K562 (cell line): Measurements from ENCODE around the gene NRCAM. TPM values are rescaled to one million over a fixed set of nuclear protein-coding genes. Genes with fewer than 3 reads are reported as not detected.

ENCODE experiments used
- CBFA2T3 ChIP-seq: fragments of 450-650 bp; IDR thresholded peaks from 2 replicates; pipeline ENCODE4 v1.6.1; 2017
- DIDO1 ChIP-seq: fragments of 450-650 bp; IDR thresholded peaks from 2 replicates; pipeline ENCODE4 v1.6.1; 2016; ENCODE audit warnings: low read depth, missing biosample characterization, missing genetic modification characterization
- EP400 ChIP-seq: fragments of 450-650 bp; IDR thresholded peaks from 2 replicates; pipeline ENCODE4 v1.6.1; 2017; ENCODE audit warnings: antibody characterized with exemption, mild to moderate bottlenecking, moderate library complexity
- GMEB1 ChIP-seq: fragments of 250-450 bp; sonication (Bioruptor Pico); IDR thresholded peaks from 2 replicates; pipeline ENCODE4 v1.4.0; 2020; ENCODE audit warnings: mild to moderate bottlenecking
- HOMEZ ChIP-seq: fragments of 250-450 bp; sonication (Bioruptor Pico); IDR thresholded peaks from 2 replicates; pipeline ENCODE4 v1.4.0; 2020; ENCODE audit warnings: mild to moderate bottlenecking, moderate library complexity
- ID3 ChIP-seq, 2 experiments: fragments of 250-450 bp in 1 of 2; fragments of 450-650 bp in 1 of 2; sonication (Bioruptor Pico) in 1 of 2; IDR thresholded peaks; 2 replicates each; pipeline versions ENCODE4 v1.6.1 to v1.8.0; 2016 to 2021; ENCODE audit warnings: mild to moderate bottlenecking in 2 of 2, moderate library complexity in 2 of 2, missing compliant biosample characterization in 1 of 2, missing genetic modification characterization in 1 of 2
- ILF3 ChIP-seq: fragments of 450-650 bp; IDR thresholded peaks from 2 replicates; pipeline ENCODE4 v1.6.1; 2018; ENCODE audit warnings: antibody characterized with exemption, mild to moderate bottlenecking, moderate library complexity, borderline replicate concordance
- NR2C2 ChIP-seq, 2 experiments: fragments of 200-800 bp in 1 of 2; sonication (Bioruptor generic) in 1 of 2; sonication (generic) in 1 of 2; formaldehyde crosslinking in 1 of 2; IDR thresholded peaks; 2 replicates each; pipeline versions ENCODE4 v1.6.1 to v1.8.0; 2016 to 2022; ENCODE audit warnings: mild to moderate bottlenecking in 1 of 2, missing compliant biosample characterization in 1 of 2, missing genetic modification characterization in 1 of 2, missing genetic modification reagents in 1 of 2
- PBX2 ChIP-seq, 2 experiments: IDR thresholded peaks in 1 of 2; conservative IDR thresholded peaks in 1 of 2; 2 replicates each; pipeline ENCODE4 v1.6.1; 2016; ENCODE audit warnings: low read depth in 2 of 2, mild to moderate bottlenecking in 1 of 2, missing compliant biosample characterization in 1 of 2, missing genetic modification characterization in 1 of 2, moderate library complexity in 1 of 2
- PKNOX1 ChIP-seq: fragments of 450-650 bp; IDR thresholded peaks from 2 replicates; pipeline ENCODE4 v1.6.1; 2016
- RNF2 ChIP-seq: sonication (generic); IDR thresholded peaks from 2 replicates; pipeline ENCODE4 v1.6.1; 2016
- SOX6 ChIP-seq: fragments of 450-650 bp; IDR thresholded peaks from 2 replicates; pipeline ENCODE4 v1.6.1; 2014; ENCODE audit warnings: mild to moderate bottlenecking
- ZNF121 ChIP-seq: sonication (generic); formaldehyde crosslinking; conservative IDR thresholded peaks from 2 replicates; pipeline ENCODE4 v1.8.0; 2022; ENCODE audit warnings: missing genetic modification reagents
- ZNF282 ChIP-seq: sonication (generic); formaldehyde crosslinking; IDR thresholded peaks from 2 replicates; pipeline ENCODE4 v1.8.1; 2023; ENCODE audit warnings: missing genetic modification reagents
- polyA plus RNA-seq, 8 experiments: library from polyadenylated mRNA; depleted of rRNA in 4 of 8; stranded (reverse) in 5 of 8; unstranded in 3 of 8; fragments of >200 nt; fragmentation: Nextera tagmentation in 2 of 8; fragmentation: Illumina TruSeq in 1 of 8; extraction: Ambion mirVana in 2 of 8; extraction: Trizol in 1 of 8; gene quantifications; 2 replicates each; pipeline versions ENCODE4 v1.2.1 to v1.2.3, GENCODE V29; 2011 to 2014; ENCODE audit warnings: inconsistent platforms in 1 of 8, missing spikeins in 1 of 8
- total RNA-seq, 7 experiments: library from RNA; depleted of rRNA in 6 of 7; stranded (reverse); fragments of >200 nt in 6 of 7; fragmentation: Illumina TruSeq in 2 of 7; extraction: Trizol in 2 of 7; gene quantifications; 2 replicates each; pipeline versions ENCODE4 v1.2.1 to v1.2.3, GENCODE V29; 2011 to 2021; ENCODE audit warnings: low replicate concordance in 1 of 7

Gene NRCAM
- total and polyA plus RNA-seq, 9 of the 15 experiments (the other 6 are each of a cell fraction or from before 2014, with no cell fraction given): 0.03 to 0.54 (median 0.12) TPM; not detected in 1

- TF ChIP-seq PBX2 (CRISPR knock-in tag; IDR thresholded peaks at IDR 0.05; ENCODE audit: low read depth) (no peak), PBX2 (tag; conservative IDR thresholded peaks at IDR 0.05; ENCODE audit: low read depth) (peak; percentile 29), ID3 (CRISPR knock-in tag; IDR thresholded peaks at IDR 0.05) (no peak), ID3 (tag; IDR thresholded peaks at IDR 0.05) (no peak), SOX6 (0 out of 2 replicates have a peak, but pooled peaks have one; percentile 18), DIDO1 (no peak), ZNF282 (CRISPR knock-in tag) (no peak), EP400 (no peak), HOMEZ (CRISPR knock-in tag) (no peak), ZNF121 (CRISPR knock-in tag) (no peak), RNF2 (no peak), GMEB1 (CRISPR knock-in tag) (no peak), CBFA2T3 (peak; percentile 57), ILF3 (no peak), NR2C2 (CRISPR knock-in tag; IDR thresholded peaks at IDR 0.05) (no peak), NR2C2 (tag; IDR thresholded peaks at IDR 0.05) (no peak), PKNOX1 (0 out of 2 replicates have a peak, but pooled peaks have one; percentile 20)
These were observed 286.0 kb downstream of the NRCAM start (continued) for GRCh38 chr7:108170251-108170650.
